ENCODE measurements around the gene ATP6V0B.

The ATP6V0B gene

DNA sequence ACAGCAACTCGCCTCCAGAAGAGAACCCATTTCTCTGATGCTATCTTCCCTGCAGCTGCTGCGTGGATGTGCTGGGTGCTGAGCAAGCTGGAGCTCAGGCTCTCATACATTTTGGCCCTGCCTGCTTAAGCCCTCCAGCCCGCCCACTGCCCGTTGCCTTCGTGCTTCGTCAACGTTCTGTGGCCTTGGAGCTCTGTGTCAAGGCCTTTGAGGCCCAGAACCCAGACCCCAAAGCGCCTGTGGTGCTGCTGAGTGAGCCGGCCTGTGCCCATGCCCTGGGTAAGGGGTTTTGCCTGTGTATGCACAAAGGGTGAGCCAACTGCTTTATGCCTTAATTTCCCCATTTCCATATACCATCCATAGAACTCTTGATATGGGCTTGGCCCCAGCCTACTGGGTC is 3.8 kb upstream of the ATP6V0B start:
- no peak for TF ChIP-seq CTCF (IDR thresholded peaks at IDR 0.05; ENCODE audit: low read depth, low read length)
- DNase-seq (ENCODE audit: extremely low read depth, low read depth): no peak

DNA sequence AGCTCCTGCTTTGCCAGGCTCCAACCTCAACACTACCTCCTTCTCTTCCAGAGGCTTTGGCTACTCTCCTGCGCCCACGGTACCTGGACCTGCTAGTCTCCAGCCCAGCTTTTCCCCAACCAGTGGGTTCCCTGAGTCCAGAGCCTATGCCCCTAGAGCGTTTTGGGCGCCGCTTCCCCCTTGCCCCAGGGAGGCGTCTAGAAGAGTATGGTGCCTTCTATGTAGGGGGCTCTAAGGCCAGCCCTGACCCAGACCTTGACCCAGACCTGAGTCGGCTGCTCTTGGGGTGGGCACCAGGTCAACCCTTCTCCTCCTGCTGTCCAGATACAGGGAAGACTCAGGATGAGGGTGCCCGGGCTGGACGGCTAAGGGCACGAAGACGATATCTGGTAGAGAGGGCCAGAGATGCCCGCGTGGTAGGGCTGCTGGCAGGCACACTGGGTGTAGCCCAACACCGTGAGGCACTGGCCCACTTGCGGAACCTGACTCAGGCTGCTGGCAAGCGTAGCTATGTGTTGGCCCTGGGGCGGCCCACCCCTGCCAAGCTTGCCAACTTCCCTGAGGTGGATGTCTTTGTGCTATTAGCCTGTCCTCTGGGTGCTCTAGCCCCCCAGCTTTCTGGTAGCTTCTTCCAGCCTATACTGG is 3.3 kb upstream of the ATP6V0B start:
- TF ChIP-seq CTCF (IDR thresholded peaks at IDR 0.05; ENCODE audit: low read depth, low read length): no peak
- no peak for DNase-seq (ENCODE audit: extremely low read depth, low read depth)

DNA sequence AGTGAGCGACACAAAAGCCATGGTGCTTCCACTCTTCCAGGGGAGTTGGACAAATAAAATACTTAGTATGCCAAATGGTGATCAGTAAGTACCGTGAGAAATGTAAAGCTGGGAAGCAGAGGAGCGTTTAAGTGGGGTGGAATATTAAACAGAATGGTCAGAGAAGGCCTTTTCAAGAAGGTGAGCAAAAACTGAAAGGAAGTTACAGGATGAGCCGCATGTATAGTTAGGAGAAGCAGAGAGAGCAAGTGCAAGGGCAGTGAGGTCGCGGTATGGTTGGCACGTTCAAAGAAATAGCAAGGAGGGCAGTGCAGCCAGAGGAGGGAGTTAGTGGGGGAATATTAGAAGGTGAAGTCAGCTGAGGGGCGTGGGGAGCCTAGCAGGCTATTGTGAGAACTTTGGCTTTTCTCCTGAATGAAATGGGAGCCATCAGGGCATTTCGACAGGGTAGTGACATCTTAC is 748 bp upstream of the ATP6V0B start:
- TF ChIP-seq CTCF (IDR thresholded peaks at IDR 0.05; ENCODE audit: low read depth, low read length): no peak
- DNase-seq (ENCODE audit: extremely low read depth, low read depth): no peak

- no peak for DNase-seq (ENCODE audit: extremely low read depth, low read depth)
- TF ChIP-seq CTCF (IDR thresholded peaks at IDR 0.05; ENCODE audit: low read depth, low read length): no peak
These were observed 645 bp downstream of the ATP6V0B start for GRCh38 chr1:43975249-43975961.

- no peak for TF ChIP-seq CTCF (IDR thresholded peaks at IDR 0.05; ENCODE audit: low read depth, low read length)
- no peak for DNase-seq (ENCODE audit: extremely low read depth, low read depth)
These were observed 1.3 kb downstream of the ATP6V0B start for GRCh38 chr1:43976045-43976444.

GRCh38 chr1:43976890-43977289 is 2.1 kb downstream of the ATP6V0B start:
- DNase-seq (ENCODE audit: extremely low read depth, low read depth): no peak
- no peak for TF ChIP-seq CTCF (IDR thresholded peaks at IDR 0.05; ENCODE audit: low read depth, low read length)

Data from AG09319 (cell line).